GM12878 (cell line): ENCODE results near the gene AAR2. TPM values are rescaled to one million over a fixed set of nuclear protein-coding genes. Genes with fewer than 3 reads are reported as not detected.

Source experiments
- ATAC-seq: fragments of 200-7000 bp; cut with Tn5 transposase; 3 replicates; pipeline ENCODE4 v1.9.1; 2020; ENCODE audit warnings: mild to moderate bottlenecking, moderate library complexity
- BruUV-seq: library from RNA; stranded (reverse); fragments of 400-500 nt; replicated peaks from 2 replicates; lab custom pipeline; 2021; lab: Mats Ljungman, UMichigan
- CTCF ChIA-PET: fragments of 300-600 bp; sonication (Branson Sonifier 250); formaldehyde crosslinking; extraction: SDS; loops from one replicate; lab custom pipeline; 2021; ENCODE audit warnings: inconsistent platforms; lab: Yijun Ruan, JAX
- POLR2A ChIA-PET: fragments of 350-600 bp; formaldehyde crosslinking; extraction: SDS; loops from one replicate; lab custom pipeline; 2021; ENCODE audit warnings: inconsistent platforms; lab: Charles Lee
- RAD21 ChIA-PET: fragments of 300-600 bp; sonication (Branson Sonifier 250); formaldehyde crosslinking; loops from one replicate; lab custom pipeline; 2023; ENCODE audit warnings: antibody characterized with exemption; ENCODE audit not compliant: unreplicated experiment; lab: Charles Lee
- SMC1A ChIA-PET: fragments of 300-600 bp; sonication (Branson Sonifier 250); formaldehyde crosslinking; loops from one replicate; lab custom pipeline; 2023; ENCODE audit not compliant: unreplicated experiment, uncharacterized antibody; lab: Charles Lee
- DNase-seq: peaks from one replicate; pipeline ENCODE4 v3.0.0-alpha.2; 2011; ENCODE audit warnings: low read depth, low spot score
- FAIRE-seq: peaks from 3 replicates; lab custom pipeline; 2011; peaks lifted over from hg19 to GRCh38; lab: Jason Lieb, UNC
- H2AFZ ChIP-seq: 2 replicates; pipeline ENCODE4 v1.6.0; 2011; ENCODE audit warnings: low read depth, low read length, control low read depth; ENCODE audit not compliant: control insufficient read depth
- H3K27ac ChIP-seq: 2 replicates; pipeline ENCODE4 v1.5.1; 2011; ENCODE audit warnings: control low read depth; ENCODE audit not compliant: control insufficient read depth, insufficient read depth
- H3K27me3 ChIP-seq, 2 experiments: replicated peaks in 1 of 2; 2 replicates each; pipeline versions ENCODE4 v1.6.0 to v1.6.1; 2011; ENCODE audit warnings: low read length in 1 of 2; ENCODE audit not compliant: control insufficient read depth in 2 of 2, insufficient read depth in 2 of 2
- H3K36me3 ChIP-seq, 2 experiments: 2 replicates each; pipeline ENCODE4 v1.5.1; 2011; ENCODE audit warnings: low read length in 1 of 2; ENCODE audit not compliant: control insufficient read depth in 2 of 2, insufficient read depth in 2 of 2
- H3K4me1 ChIP-seq: 2 replicates; pipeline ENCODE4 v1.6.1; 2011; ENCODE audit warnings: mild to moderate bottlenecking, low read length, moderate library complexity, mixed read lengths; ENCODE audit not compliant: control insufficient read depth, insufficient read depth
- H3K4me2 ChIP-seq: 2 replicates; pipeline ENCODE4 v1.6.0; 2011; ENCODE audit warnings: control low read depth; ENCODE audit not compliant: control insufficient read depth, insufficient read depth
- H3K4me3 ChIP-seq: fragments of 200-600 bp; sonication (generic); 2 replicates; pipeline ENCODE4 v1.5.1; 2016
- H3K79me2 ChIP-seq: 2 replicates; pipeline ENCODE4 v1.6.0; 2011; ENCODE audit warnings: low read length; ENCODE audit not compliant: control insufficient read depth, insufficient read depth
- H3K9ac ChIP-seq: 2 replicates; pipeline ENCODE4 v1.8.0; 2011; ENCODE audit warnings: low read length, control low read depth, mixed read lengths; ENCODE audit not compliant: control insufficient read depth, insufficient read depth
- H3K9me3 ChIP-seq: replicated peaks from 3 replicates; pipeline ENCODE4 v1.5.1; 2011; ENCODE audit warnings: mild to moderate bottlenecking, low read length; ENCODE audit not compliant: control insufficient read depth, insufficient read depth
- H4K20me1 ChIP-seq: 2 replicates; pipeline ENCODE4 v1.6.0; 2011; ENCODE audit not compliant: control insufficient read depth, insufficient read depth
- CBX3 ChIP-seq: fragments of 200-600 bp; sonication (generic); IDR thresholded peaks from 2 replicates; pipeline ENCODE4 v1.6.1; 2016; ENCODE audit warnings: low read depth, borderline replicate concordance
- EGR1 ChIP-seq, 2 experiments: IDR thresholded peaks; 1 replicate in 1 of 2; 2 replicates in 1 of 2; pipeline ENCODE4 v1.6.1; 2011 to 2012; ENCODE audit warnings: low read depth in 2 of 2, low read length in 2 of 2, borderline replicate concordance in 1 of 2, mild to moderate bottlenecking in 1 of 2, moderate library complexity in 1 of 2
- YY1 ChIP-seq: IDR thresholded peaks from 2 replicates; pipeline ENCODE4 v1.6.1; 2011; ENCODE audit warnings: low read depth, mild to moderate bottlenecking, low read length
- WGBS: methylation state at CpG from one replicate; pipeline ENCODE4 v1.1.6; 2016; ENCODE audit warnings: low lambda C conversion rate; ENCODE audit not compliant: insufficient replicate concordance, insufficient coverage; ENCODE audit errors: missing lambda C conversion rate; 5-methylcytosine and 5-hydroxymethylcytosine counted together
- in situ Hi-C: fragments of 300-500 bp; cut with MboI; formaldehyde crosslinking; loops from 9 replicates; pipeline ENCODE4 v1.14.3; 2018; ENCODE audit warnings: mixed read lengths
- intact Hi-C: fragments of 100-400 bp; cut with micrococcal nuclease; formaldehyde crosslinking; loops from one replicate; pipeline ENCODE4 v1.14.2; 2022; ENCODE audit not compliant: unreplicated experiment
- polyA plus RNA-seq, 11 experiments: library from polyadenylated mRNA; depleted of rRNA in 4 of 11; unstranded in 6 of 11; stranded (reverse) in 5 of 11; fragments of >200 nt; fragmentation: Nextera tagmentation in 4 of 11; fragmentation: Illumina TruSeq in 1 of 11; extraction: Ambion mirVana in 4 of 11; extraction: Trizol in 1 of 11; gene quantifications; 1 replicate in 1 of 11; 2 replicates in 10 of 11; pipeline versions ENCODE4 v1.2.1 to v1.2.3, GENCODE V29; 2011 to 2016; ENCODE audit warnings: inconsistent platforms in 2 of 11, missing spikeins in 2 of 11, low read depth in 1 of 11
- total RNA-seq, 4 experiments: library from RNA; depleted of rRNA in 3 of 4; stranded (reverse); fragments of >200 nt in 3 of 4; fragmentation: Illumina TruSeq in 1 of 4; extraction: Trizol in 1 of 4; gene quantifications; 2 replicates each; pipeline versions ENCODE4 v1.2.1 to v1.2.3, GENCODE V29; 2013 to 2021
- TF ChIP-seq, protein P1 (sequence below): IDR thresholded peaks from 2 replicates; pipeline ENCODE4 v1.6.1; 2011; ENCODE audit warnings: borderline replicate concordance, low read depth, mild to moderate bottlenecking, moderate library complexity, mixed read lengths, low read length; ENCODE audit not compliant: insufficient read depth; ENCODE audit errors: extremely low read length
- TF ChIP-seq, protein P2 (sequence below): IDR thresholded peaks from 2 replicates; pipeline ENCODE4 v1.6.1; 2012; ENCODE audit warnings: low read length, inconsistent platforms
- TF ChIP-seq, protein P3 (sequence below): fragments of 450-650 bp; IDR thresholded peaks from 2 replicates; pipeline ENCODE4 v1.6.1; 2016; ENCODE audit warnings: mild to moderate bottlenecking, moderate library complexity, borderline replicate concordance

Gene AAR2
- total and polyA plus RNA-seq, 10 of the 15 experiments (the other 5 are each of a cell fraction or from before 2014, with no cell fraction given): 6.5 to 41.7 (median 30.3) TPM

DNA sequence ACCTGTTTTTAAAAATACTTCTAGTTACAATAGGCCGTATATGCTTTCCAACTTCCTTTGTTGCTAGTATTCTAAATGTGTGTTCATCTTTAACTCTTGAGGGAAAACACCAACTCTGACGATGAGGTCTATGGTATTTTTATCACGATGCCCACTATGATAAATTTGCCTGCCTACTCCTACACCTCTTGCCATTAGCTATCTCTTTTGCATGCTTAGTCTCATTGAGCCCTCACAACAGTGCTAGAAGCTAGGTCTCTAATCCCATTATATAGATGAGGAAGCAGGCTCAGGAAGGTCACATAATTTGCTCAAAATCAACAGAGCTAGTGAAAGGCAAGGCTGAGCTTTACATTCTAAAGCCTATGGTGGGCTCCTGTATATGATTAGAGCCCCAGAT, 13.2 kb downstream of the AAR2 start (continued):
- TF ChIP-seq, protein P1, sequence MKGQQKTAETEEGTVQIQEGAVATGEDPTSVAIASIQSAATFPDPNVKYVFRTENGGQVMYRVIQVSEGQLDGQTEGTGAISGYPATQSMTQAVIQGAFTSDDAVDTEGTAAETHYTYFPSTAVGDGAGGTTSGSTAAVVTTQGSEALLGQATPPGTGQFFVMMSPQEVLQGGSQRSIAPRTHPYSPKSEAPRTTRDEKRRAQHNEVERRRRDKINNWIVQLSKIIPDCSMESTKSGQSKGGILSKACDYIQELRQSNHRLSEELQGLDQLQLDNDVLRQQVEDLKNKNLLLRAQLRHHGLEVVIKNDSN: no peak
- TF ChIP-seq, all 136 proteins: peak for 0

DNA sequence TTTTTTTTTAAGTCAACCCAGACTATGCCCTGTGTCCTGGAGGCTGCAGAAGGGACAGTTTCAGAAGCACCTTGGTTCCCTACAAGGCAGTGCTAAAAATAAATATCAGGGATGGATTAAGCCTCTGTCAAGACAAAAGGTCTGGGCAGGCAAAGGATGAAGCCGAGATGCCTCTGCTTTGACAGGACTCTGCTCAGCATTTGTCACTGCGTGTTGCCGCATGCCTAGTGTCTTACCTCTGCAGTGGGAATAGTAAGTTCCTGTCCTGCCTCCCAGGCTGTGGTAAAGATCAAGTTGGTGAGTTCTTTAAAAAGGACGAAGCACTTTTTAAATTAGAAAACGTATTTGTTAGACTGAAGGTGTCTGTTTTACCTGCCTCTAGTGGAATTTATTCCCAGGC, 15.1 kb downstream of the AAR2 start:
- TF ChIP-seq YY1 (no peak), CBX3 (no peak), EGR1 (IDR thresholded peaks at IDR 0.05; ENCODE audit: borderline replicate concordance in 1 of 2, low read depth in 2 of 2, low read length in 2 of 2) (no peak)
- TF ChIP-seq, protein P2, sequence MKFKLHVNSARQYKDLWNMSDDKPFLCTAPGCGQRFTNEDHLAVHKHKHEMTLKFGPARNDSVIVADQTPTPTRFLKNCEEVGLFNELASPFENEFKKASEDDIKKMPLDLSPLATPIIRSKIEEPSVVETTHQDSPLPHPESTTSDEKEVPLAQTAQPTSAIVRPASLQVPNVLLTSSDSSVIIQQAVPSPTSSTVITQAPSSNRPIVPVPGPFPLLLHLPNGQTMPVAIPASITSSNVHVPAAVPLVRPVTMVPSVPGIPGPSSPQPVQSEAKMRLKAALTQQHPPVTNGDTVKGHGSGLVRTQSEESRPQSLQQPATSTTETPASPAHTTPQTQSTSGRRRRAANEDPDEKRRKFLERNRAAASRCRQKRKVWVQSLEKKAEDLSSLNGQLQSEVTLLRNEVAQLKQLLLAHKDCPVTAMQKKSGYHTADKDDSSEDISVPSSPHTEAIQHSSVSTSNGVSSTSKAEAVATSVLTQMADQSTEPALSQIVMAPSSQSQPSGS: no peak
- TF ChIP-seq, protein P3, sequence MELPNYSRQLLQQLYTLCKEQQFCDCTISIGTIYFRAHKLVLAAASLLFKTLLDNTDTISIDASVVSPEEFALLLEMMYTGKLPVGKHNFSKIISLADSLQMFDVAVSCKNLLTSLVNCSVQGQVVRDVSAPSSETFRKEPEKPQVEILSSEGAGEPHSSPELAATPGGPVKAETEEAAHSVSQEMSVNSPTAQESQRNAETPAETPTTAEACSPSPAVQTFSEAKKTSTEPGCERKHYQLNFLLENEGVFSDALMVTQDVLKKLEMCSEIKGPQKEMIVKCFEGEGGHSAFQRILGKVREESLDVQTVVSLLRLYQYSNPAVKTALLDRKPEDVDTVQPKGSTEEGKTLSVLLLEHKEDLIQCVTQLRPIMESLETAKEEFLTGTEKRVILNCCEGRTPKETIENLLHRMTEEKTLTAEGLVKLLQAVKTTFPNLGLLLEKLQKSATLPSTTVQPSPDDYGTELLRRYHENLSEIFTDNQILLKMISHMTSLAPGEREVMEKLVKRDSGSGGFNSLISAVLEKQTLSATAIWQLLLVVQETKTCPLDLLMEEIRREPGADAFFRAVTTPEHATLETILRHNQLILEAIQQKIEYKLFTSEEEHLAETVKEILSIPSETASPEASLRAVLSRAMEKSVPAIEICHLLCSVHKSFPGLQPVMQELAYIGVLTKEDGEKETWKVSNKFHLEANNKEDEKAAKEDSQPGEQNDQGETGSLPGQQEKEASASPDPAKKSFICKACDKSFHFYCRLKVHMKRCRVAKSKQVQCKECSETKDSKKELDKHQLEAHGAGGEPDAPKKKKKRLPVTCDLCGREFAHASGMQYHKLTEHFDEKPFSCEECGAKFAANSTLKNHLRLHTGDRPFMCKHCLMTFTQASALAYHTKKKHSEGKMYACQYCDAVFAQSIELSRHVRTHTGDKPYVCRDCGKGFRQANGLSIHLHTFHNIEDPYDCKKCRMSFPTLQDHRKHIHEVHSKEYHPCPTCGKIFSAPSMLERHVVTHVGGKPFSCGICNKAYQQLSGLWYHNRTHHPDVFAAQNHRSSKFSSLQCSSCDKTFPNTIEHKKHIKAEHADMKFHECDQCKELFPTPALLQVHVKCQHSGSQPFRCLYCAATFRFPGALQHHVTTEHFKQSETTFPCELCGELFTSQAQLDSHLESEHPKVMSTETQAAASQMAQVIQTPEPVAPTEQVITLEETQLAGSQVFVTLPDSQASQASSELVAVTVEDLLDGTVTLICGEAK: no peak
- Histone ChIP-seq H3K79me2 (no peaks in the 10 kb centered on the region; the same call in 1 of the 2 replicates), H3K4me3 (no peak overlapping the region), H3K9ac (no peak overlapping the region), H2AFZ (no peak overlapping the region), H4K20me1 (no peaks in the 10 kb centered on the region), H3K36me3 (peaks cover 17 to 26% of the 10 kb centered on the region in 2 experiments), H3K27me3 (no peaks in the 10 kb centered on the region), H3K4me2 (no peak overlapping the region), H3K27ac (no peak overlapping the region), H3K4me1 (no peaks in the 10 kb centered on the region), H3K9me3 (no peaks in the 10 kb centered on the region)
- DNase-seq (no peak), FAIRE-seq (no peak), ATAC-seq (no peak)
- SMC1A ChIA-PET: interaction anchor here (0.7 kb wide), 1 partner anchor 1143 kb away, joined by 3 read pairs; no protein-coding TSS in a partner anchor
- in situ Hi-C loops: no loop called here
- RAD21 ChIA-PET: no interaction called here
- CTCF ChIA-PET: no interaction called here
- intact Hi-C loops: no loop called here
- POLR2A ChIA-PET: no interaction called here
- WGBS: 94% methylated on average over 5 of the region's 5 CpGs
- BruUV-seq: no TSS peak
